ENCODE results near the gene TADA3. TPM values are rescaled to one million over a fixed set of nuclear protein-coding genes. Genes with fewer than 3 reads are reported as not detected.

The TADA3 gene
- total and polyA plus RNA-seq, 2 of the 4 experiments (the other 2 are of a cell fraction) = 68.0 to 83.0 TPM

GRCh38 chr3:9792405-9793160 lies at the start of gene TADA3, which contains the start of gene ARPC4 (continued):
- peak; percentile 86; the same call in 1 of the 2 replicates for TF ChIP-seq ELK1 (IDR thresholded peaks at IDR 0.05; ENCODE audit: borderline replicate concordance, low read depth, low read length)
- no peak for TF ChIP-seq USF2 (IDR thresholded peaks at IDR 0.05; ENCODE audit: low read depth, low read length)
- no peak for TF ChIP-seq RFX5 (IDR thresholded peaks at IDR 0.05; ENCODE audit: low read depth, low read length)

Measured in IMR-90 (cell line).